Effector memory CD8-positive, alpha-beta T cell (primary cell): ENCODE measurements around the gene EYS.
"Not testable (repeated sequence)": the region's sequence is repeated elsewhere in the genome, so short reads cannot be mapped to it uniquely, and the experiment has no call there.

Experiments
- ATAC-seq: fragments of 150-1000 bp; cut with Tn5 transposase; replicated peaks from 2 replicates; pipeline ENCODE4 v1.10.0; 2021; ENCODE audit warnings: mild to moderate bottlenecking, moderate library complexity
- DNase-seq, 3 experiments: peaks; one replicate each; pipeline ENCODE4 v3.0.0; 2021
- H3K27ac Mint-ChIP-seq, 2 donors: one replicate each; pipeline ENCODE4 v1.8.0; 2022; ENCODE audit warnings: mild to moderate bottlenecking in 2 of 2, mixed read lengths in 2 of 2, moderate library complexity in 2 of 2
- H3K27me3 Mint-ChIP-seq, 2 donors: one replicate each; pipeline ENCODE4 v1.8.0; 2022; ENCODE audit warnings: mixed read lengths in 2 of 2
- H3K36me3 Mint-ChIP-seq: one replicate; pipeline ENCODE4 v1.8.0; 2022; ENCODE audit warnings: mild to moderate bottlenecking, moderate library complexity, mixed read lengths; ENCODE audit not compliant: insufficient read depth
- H3K4me1 Mint-ChIP-seq, 2 donors: one replicate each; pipeline ENCODE4 v1.8.0; 2022; ENCODE audit warnings: low read depth in 2 of 2, mixed read lengths in 2 of 2
- H3K4me3 Mint-ChIP-seq, 2 donors: one replicate each; pipeline ENCODE4 v1.8.0; 2022; ENCODE audit warnings: mild to moderate bottlenecking in 2 of 2, mixed read lengths in 2 of 2, moderate library complexity in 2 of 2
- H3K9me3 Mint-ChIP-seq, 2 donors: one replicate each; pipeline ENCODE4 v1.8.0; 2022; ENCODE audit warnings: mixed read lengths in 2 of 2

EYS gene

DNA sequence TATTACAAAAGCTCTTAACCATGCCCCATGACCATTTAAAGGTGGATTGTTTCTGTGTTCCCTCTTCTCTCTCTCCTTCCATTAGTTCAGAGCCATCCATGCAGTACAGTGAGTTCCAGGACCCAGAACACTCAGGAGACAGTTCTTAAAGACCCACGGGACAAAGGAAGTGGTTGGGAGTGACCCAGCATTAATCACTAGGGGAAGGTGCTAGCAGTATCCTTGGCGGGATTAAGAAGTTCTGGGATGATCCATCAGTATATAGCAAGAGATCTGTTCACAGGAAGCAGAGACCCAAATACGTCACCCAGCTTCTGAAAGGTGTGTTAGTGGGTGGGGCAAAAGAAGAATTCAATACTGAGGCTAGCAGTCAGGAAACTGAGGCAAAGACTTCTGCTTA lies 1917.3 kb downstream of the EYS start:
- Mint-ChIP-seq H3K4me1 (no peaks in the 10 kb centered on the region), H3K4me3 (no peak overlapping the region), H3K36me3 (no peaks in the 10 kb centered on the region), H3K27ac (no peak overlapping the region), H3K27me3 (peaks cover 6 to 9% of the 10 kb centered on the region in 2 donors), H3K9me3 (no peaks in the 10 kb centered on the region)
- no peak for ATAC-seq
- no peak for DNase-seq

DNA sequence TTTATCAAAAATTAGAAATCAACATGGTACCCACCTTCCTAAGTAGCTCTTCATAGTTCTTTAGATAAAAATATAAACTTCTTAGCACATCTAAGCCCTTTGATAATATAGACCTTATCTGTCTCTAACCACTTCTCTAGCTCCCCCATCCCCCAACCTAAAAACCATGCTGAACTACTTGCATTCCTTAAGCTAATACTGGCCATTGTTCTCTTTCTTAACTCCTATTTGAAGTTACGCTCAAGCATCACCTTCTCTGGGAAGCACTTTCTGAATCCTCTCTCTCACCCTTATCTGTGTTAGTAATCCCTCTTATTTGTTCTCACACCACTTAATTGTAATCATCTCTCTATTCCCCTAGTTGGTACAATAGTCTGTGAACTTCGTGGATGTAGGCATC lies 1918.5 kb downstream of the EYS start:
- H3K36me3 Mint-ChIP-seq, result no peaks in the 10 kb centered on the region
- no peak overlapping the region for H3K27ac Mint-ChIP-seq
- DNase-seq, result no peak
- H3K27me3 Mint-ChIP-seq, result peaks cover 8 to 21% of the 10 kb centered on the region in 2 donors
- H3K9me3 Mint-ChIP-seq, result no peaks in the 10 kb centered on the region
- ATAC-seq, result no peak
- no peaks in the 10 kb centered on the region for H3K4me1 Mint-ChIP-seq
- H3K4me3 Mint-ChIP-seq, result no peak overlapping the region

- H3K9me3 Mint-ChIP-seq, result no peaks in the 10 kb centered on the region
- ATAC-seq (no peak), DNase-seq (no peak)
- no peak overlapping the region for H3K27ac Mint-ChIP-seq
- H3K4me1 Mint-ChIP-seq, result no peaks in the 10 kb centered on the region
- H3K4me3 Mint-ChIP-seq, result no peak overlapping the region
- no peaks in the 10 kb centered on the region for H3K36me3 Mint-ChIP-seq
- peaks cover 23 to 33% of the 10 kb centered on the region in 2 donors for H3K27me3 Mint-ChIP-seq
These were observed 1920.0 kb downstream of the EYS start for GRCh38 chr6:63787021-63787420.

GRCh38 chr6:63785006-63785405 lies 1922.0 kb downstream of the EYS start:
- no peaks in the 10 kb centered on the region for H3K4me1 Mint-ChIP-seq
- no peak overlapping the region for H3K27ac Mint-ChIP-seq
- no peak for DNase-seq

GRCh38 chr6:63783096-63783495 lies 1923.9 kb downstream of the EYS start:
- DNase-seq, result no peak
- Mint-ChIP-seq H3K36me3 (no peaks in the 10 kb centered on the region), H3K9me3 (no peaks in the 10 kb centered on the region), H3K27ac (no peak overlapping the region), H3K27me3 (peaks cover 29 to 38% of the 10 kb centered on the region in 2 donors), H3K4me3 (no peak overlapping the region), H3K4me1 (no peaks in the 10 kb centered on the region)
- ATAC-seq, result no peak

More at GRCh38 chr6:63785006-63785405, 1922.0 kb downstream of the EYS start:
- Mint-ChIP-seq H3K36me3 (no peaks in the 10 kb centered on the region), H3K4me3 (no peak overlapping the region), H3K9me3 (no peaks in the 10 kb centered on the region), H3K27me3 (peaks cover 29 to 38% of the 10 kb centered on the region in 2 donors)
- ATAC-seq, result no peak

DNA sequence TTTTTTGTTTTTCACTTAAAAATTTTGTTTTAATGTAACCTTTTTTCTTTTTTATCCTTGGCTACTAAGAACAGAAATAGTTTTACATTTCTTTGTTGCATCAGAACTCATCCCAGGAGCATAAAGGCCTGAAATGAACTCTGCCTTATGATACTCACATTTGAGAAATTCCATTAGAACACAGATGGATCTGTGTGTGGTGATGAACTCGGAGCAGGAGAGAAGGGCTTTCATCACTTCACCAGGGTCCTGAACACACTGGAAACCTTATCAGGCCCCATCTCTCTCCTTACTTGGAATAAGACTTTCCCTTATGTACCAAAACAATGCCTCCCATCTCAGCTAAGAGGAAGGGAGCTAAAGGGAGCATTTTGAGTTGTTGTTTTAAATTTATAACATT lies 1932.1 kb downstream of the EYS start:
- ATAC-seq, result no peak
- Mint-ChIP-seq H3K27me3 (peaks cover 23 to 24% of the 10 kb centered on the region in 2 donors), H3K4me3 (no peak overlapping the region), H3K27ac (no peak overlapping the region), H3K4me1 (no peaks in the 10 kb centered on the region), H3K9me3 (no peaks in the 10 kb centered on the region), H3K36me3 (no peaks in the 10 kb centered on the region)
- DNase-seq, result no peak

- peaks cover 25 to 27% of the 10 kb centered on the region in 2 donors for H3K27me3 Mint-ChIP-seq
- H3K4me1 Mint-ChIP-seq, result no peaks in the 10 kb centered on the region
- H3K27ac Mint-ChIP-seq, result no peak overlapping the region
- H3K9me3 Mint-ChIP-seq, result no peaks in the 10 kb centered on the region
- H3K4me3 Mint-ChIP-seq, result no peak overlapping the region
- DNase-seq (no peak), ATAC-seq (no peak)
- no peaks in the 10 kb centered on the region for H3K36me3 Mint-ChIP-seq
These were observed 1933.8 kb downstream of the EYS start for GRCh38 chr6:63773200-63773599.

DNA sequence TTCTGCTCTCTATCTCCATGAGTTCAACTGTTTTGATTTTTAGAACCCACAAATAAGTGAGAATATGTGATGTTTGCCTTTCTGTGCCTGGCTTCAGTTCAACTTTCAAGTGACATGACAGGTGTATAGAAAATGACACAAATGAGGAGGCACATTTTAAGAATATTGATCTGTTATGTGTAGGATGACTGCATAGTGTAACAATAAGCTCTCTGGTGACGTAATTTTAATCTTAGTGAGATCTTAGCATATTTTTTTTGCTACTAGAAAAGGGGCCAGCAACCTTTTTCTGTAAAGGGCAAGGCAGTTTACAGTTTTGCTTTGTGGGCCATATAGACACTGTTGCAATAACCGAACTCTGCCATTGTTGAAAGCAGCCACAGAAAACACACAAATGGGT lies 1941.2 kb downstream of the EYS start:
- H3K4me1 Mint-ChIP-seq, result no peaks in the 10 kb centered on the region
- H3K27me3 Mint-ChIP-seq, result peaks cover 14 to 19% of the 10 kb centered on the region in 2 donors
- no peak for DNase-seq
- no peak for ATAC-seq
- no peaks in the 10 kb centered on the region for H3K9me3 Mint-ChIP-seq
- H3K4me3 Mint-ChIP-seq, result no peak overlapping the region
- no peaks in the 10 kb centered on the region for H3K36me3 Mint-ChIP-seq
- H3K27ac Mint-ChIP-seq, result no peak overlapping the region

GRCh38 chr6:63764318-63764916 lies 1942.6 kb downstream of the EYS start:
- Mint-ChIP-seq H3K27ac (no peak overlapping the region), H3K4me1 (no peaks in the 10 kb centered on the region), H3K9me3 (no peaks in the 10 kb centered on the region), H3K36me3 (no peaks in the 10 kb centered on the region), H3K27me3 (peaks cover 11 to 18% of the 10 kb centered on the region in 2 donors), H3K4me3 (no peak overlapping the region)
- ATAC-seq (no peak), DNase-seq (peak in 1 of 3 experiments; percentile 8)

GRCh38 chr6:63760199-63760598 lies 1946.8 kb downstream of the EYS start:
- no peak for DNase-seq
- no peaks in the 10 kb centered on the region for H3K36me3 Mint-ChIP-seq
- no peak for ATAC-seq
- no peaks in the 10 kb centered on the region for H3K4me1 Mint-ChIP-seq
- H3K27ac Mint-ChIP-seq, result no peak overlapping the region
- no peaks in the 10 kb centered on the region for H3K9me3 Mint-ChIP-seq
- no peaks in the 10 kb centered on the region for H3K27me3 Mint-ChIP-seq
- no peak overlapping the region for H3K4me3 Mint-ChIP-seq

DNA sequence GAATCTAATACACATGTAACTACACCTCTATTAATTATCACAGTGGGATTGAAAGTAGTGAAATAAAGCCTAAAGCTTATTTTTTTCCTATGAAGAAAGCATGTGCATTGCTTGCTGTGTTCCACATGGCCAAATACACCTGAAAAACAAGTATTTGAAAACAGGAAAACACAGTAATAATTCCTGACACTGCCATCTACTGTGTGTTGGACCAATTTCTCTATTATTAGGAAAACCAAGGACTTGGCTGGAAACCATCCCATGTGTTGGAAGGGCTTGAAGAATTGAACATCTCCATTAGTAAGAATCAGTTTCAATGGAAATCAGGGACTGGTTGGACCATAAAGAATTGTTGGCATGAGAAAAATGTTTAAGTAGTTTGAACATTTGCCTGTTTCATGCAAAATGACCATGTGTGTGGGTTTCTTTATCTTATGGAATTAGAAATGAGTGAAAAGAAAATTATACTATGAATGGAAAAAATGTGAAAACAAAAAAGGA lies 1947.4 kb downstream of the EYS start:
- DNase-seq, result no peak
- H3K4me1 Mint-ChIP-seq, result no peaks in the 10 kb centered on the region
- H3K4me3 Mint-ChIP-seq, result no peak overlapping the region
- no peak overlapping the region for H3K27ac Mint-ChIP-seq
- H3K27me3 Mint-ChIP-seq, result no peaks in the 10 kb centered on the region
- no peaks in the 10 kb centered on the region for H3K36me3 Mint-ChIP-seq
- no peak for ATAC-seq
- H3K9me3 Mint-ChIP-seq, result no peaks in the 10 kb centered on the region

GRCh38 chr6:63757826-63758225 lies 1949.2 kb downstream of the EYS start:
- ATAC-seq, result no peak
- Mint-ChIP-seq H3K9me3 (no peaks in the 10 kb centered on the region), H3K4me1 (no peaks in the 10 kb centered on the region), H3K27ac (no peak overlapping the region), H3K4me3 (no peak overlapping the region), H3K27me3 (no peaks in the 10 kb centered on the region), H3K36me3 (no peaks in the 10 kb centered on the region)
- no peak for DNase-seq

DNA sequence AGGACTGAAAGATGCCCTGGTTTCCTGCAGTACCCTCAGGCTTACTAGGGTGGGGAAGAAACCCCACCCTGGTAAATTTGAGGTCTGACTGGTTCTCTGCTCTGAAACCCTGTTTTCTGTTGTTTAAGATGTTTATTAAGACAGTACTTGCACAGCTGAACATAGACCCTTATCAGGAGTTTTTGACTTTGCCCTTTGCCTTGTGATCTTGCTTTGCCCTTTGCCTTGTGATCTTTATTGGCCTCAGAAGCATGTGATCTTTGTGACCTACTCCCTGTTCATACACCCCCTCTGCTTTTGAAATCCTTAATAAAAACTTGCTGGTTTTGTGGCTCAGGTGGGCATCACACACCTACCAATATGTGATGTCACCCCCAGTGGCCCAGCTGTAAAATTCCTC lies 1949.8 kb downstream of the EYS start:
- ATAC-seq, H3K4me3 Mint-ChIP-seq, H3K27ac Mint-ChIP-seq, H3K9me3 Mint-ChIP-seq, H3K27me3 Mint-ChIP-seq, H3K36me3 Mint-ChIP-seq, DNase-seq, H3K4me1 Mint-ChIP-seq: not testable (repeated sequence)

GRCh38 chr6:63750400-63750799 lies 1956.6 kb downstream of the EYS start:
- ATAC-seq (no peak), DNase-seq (no peak)
- peaks cover 22 to 33% of the 10 kb centered on the region in 2 donors for H3K27me3 Mint-ChIP-seq
- H3K27ac Mint-ChIP-seq, result no peak overlapping the region
- H3K4me1 Mint-ChIP-seq, result no peaks in the 10 kb centered on the region
- H3K36me3 Mint-ChIP-seq, result no peaks in the 10 kb centered on the region
- no peak overlapping the region for H3K4me3 Mint-ChIP-seq
- H3K9me3 Mint-ChIP-seq, result peaks cover 4 to 13% of the 10 kb centered on the region in 2 donors
